K562 (cell line): ENCODE measurements around the gene TMEM61. TPM values are rescaled to one million over a fixed set of nuclear protein-coding genes. Genes with fewer than 3 reads are reported as not detected.

Source experiments
- ARNT ChIP-seq, 2 experiments: fragments of 450-650 bp; IDR thresholded peaks; 2 replicates each; pipeline ENCODE4 v1.6.1; 2016; ENCODE audit warnings: mild to moderate bottlenecking in 1 of 2
- HIVEP1 ChIP-seq: fragments of 250-450 bp; sonication (Bioruptor Pico); IDR thresholded peaks from 2 replicates; pipeline ENCODE4 v1.4.0; 2020; ENCODE audit warnings: mild to moderate bottlenecking
- HSF4 ChIP-seq: fragments of 250-450 bp; sonication (Bioruptor Pico); IDR thresholded peaks from 2 replicates; pipeline ENCODE4 v2.1.2; 2022; ENCODE audit warnings: mild to moderate bottlenecking, moderate library complexity, borderline replicate concordance
- KDM1A ChIP-seq, 2 experiments: fragments of 450-650 bp; IDR thresholded peaks; 2 replicates each; pipeline ENCODE4 v1.6.1; 2016; ENCODE audit warnings: mild to moderate bottlenecking in 2 of 2
- MIER1 ChIP-seq: fragments of 450-650 bp; IDR thresholded peaks from 2 replicates; pipeline ENCODE4 v1.6.1; 2016; ENCODE audit warnings: antibody characterized with exemption, mild to moderate bottlenecking, low read depth
- MYBL2 ChIP-seq, 2 experiments: fragments of 450-650 bp in 1 of 2; sonication (generic) in 1 of 2; formaldehyde crosslinking in 1 of 2; IDR thresholded peaks; 2 replicates each; pipeline versions ENCODE4 v1.6.1 to v1.8.1; 2017 to 2022; ENCODE audit warnings: borderline replicate concordance in 1 of 2, inconsistent platforms in 1 of 2, low read depth in 1 of 2, mild to moderate bottlenecking in 1 of 2, missing genetic modification reagents in 1 of 2, moderate library complexity in 1 of 2
- MYC ChIP-seq, 2 experiments: fragments of 250-450 bp in 1 of 2; sonication (Bioruptor Pico) in 1 of 2; IDR thresholded peaks; 2 replicates each; pipeline versions ENCODE4 v1.5.1 to v1.6.1; 2012 to 2021; ENCODE audit warnings: low read depth in 2 of 2, borderline replicate concordance in 1 of 2, improper control_type of control experiment in 1 of 2, low read length in 1 of 2, mild to moderate bottlenecking in 1 of 2, moderate library complexity in 1 of 2
- NBN ChIP-seq: fragments of 450-650 bp; IDR thresholded peaks from 2 replicates; pipeline ENCODE4 v1.6.1; 2016; ENCODE audit warnings: low read depth, mild to moderate bottlenecking
- PRDM10 ChIP-seq: fragments of 450-650 bp; IDR thresholded peaks from 2 replicates; pipeline ENCODE4 v1.6.1; 2018; ENCODE audit not compliant: partially characterized antibody
- TSC22D4 ChIP-seq: fragments of 450-650 bp; IDR thresholded peaks from 2 replicates; pipeline ENCODE4 v1.6.1; 2016; ENCODE audit warnings: missing genetic modification characterization, missing biosample characterization, control low read depth
- ZNF280A ChIP-seq: fragments of 450-650 bp; IDR thresholded peaks from 2 replicates; pipeline ENCODE4 v1.6.1; 2018; ENCODE audit warnings: mild to moderate bottlenecking, low read depth; ENCODE audit not compliant: partially characterized antibody
- polyA plus RNA-seq, 8 experiments: library from polyadenylated mRNA; depleted of rRNA in 4 of 8; stranded (reverse) in 5 of 8; unstranded in 3 of 8; fragments of >200 nt; fragmentation: Nextera tagmentation in 2 of 8; fragmentation: Illumina TruSeq in 1 of 8; extraction: Ambion mirVana in 2 of 8; extraction: Trizol in 1 of 8; gene quantifications; 2 replicates each; pipeline versions ENCODE4 v1.2.1 to v1.2.3, GENCODE V29; 2011 to 2014; ENCODE audit warnings: inconsistent platforms in 1 of 8, missing spikeins in 1 of 8
- total RNA-seq, 7 experiments: library from RNA; depleted of rRNA in 6 of 7; stranded (reverse); fragments of >200 nt in 6 of 7; fragmentation: Illumina TruSeq in 2 of 7; extraction: Trizol in 2 of 7; gene quantifications; 2 replicates each; pipeline versions ENCODE4 v1.2.1 to v1.2.3, GENCODE V29; 2011 to 2021; ENCODE audit warnings: low replicate concordance in 1 of 7
- TF ChIP-seq, protein P1 (sequence below): fragments of 250-450 bp; sonication (Bioruptor Pico); IDR thresholded peaks from 2 replicates; pipeline ENCODE4 v1.8.0; 2022; ENCODE audit warnings: inconsistent platforms, mild to moderate bottlenecking, moderate library complexity, borderline replicate concordance
- TF ChIP-seq, protein P2 (sequence below): IDR thresholded peaks from 2 replicates; pipeline ENCODE4 v1.6.1; 2012; ENCODE audit warnings: low read depth, low read length, improper control_type of control experiment, borderline replicate concordance
- TF ChIP-seq, protein P3 (sequence below): sonication (generic); formaldehyde crosslinking; IDR thresholded peaks from 2 replicates; pipeline ENCODE4 v1.9.0; 2022; ENCODE audit warnings: mild to moderate bottlenecking, missing genetic modification reagents

TMEM61 gene
- total and polyA plus RNA-seq, 9 of the 15 experiments (the other 6 are each of a cell fraction or from before 2014, with no cell fraction given) = not detected

DNA sequence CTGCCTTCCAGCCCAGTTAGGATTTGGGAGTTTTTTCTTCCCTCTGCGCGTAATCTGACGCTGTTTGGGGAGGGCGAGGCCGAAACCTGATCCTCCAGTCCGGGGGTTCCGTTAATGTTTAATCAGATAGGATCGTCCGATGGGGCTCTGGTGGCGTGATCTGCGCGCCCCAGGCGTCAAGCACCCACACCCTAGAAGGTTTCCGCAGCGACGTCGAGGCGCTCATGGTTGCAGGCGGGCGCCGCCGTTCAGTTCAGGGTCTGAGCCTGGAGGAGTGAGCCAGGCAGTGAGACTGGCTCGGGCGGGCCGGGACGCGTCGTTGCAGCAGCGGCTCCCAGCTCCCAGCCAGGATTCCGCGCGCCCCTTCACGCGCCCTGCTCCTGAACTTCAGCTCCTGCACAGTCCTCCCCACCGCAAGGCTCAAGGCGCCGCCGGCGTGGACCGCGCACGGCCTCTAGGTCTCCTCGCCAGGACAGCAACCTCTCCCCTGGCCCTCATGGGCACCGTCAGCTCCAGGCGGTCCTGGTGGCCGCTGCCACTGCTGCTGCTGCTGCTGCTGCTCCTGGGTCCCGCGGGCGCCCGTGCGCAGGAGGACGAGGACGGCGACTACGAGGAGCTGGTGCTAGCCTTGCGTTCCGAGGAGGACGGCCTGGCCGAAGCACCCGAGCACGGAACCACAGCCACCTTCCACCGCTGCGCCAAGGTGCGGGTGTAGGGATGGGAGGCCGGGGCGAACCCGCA, 59.1 kb downstream of the TMEM61 start, which contains the start of gene PCSK9 (continued):
- TF ChIP-seq, protein P1, sequence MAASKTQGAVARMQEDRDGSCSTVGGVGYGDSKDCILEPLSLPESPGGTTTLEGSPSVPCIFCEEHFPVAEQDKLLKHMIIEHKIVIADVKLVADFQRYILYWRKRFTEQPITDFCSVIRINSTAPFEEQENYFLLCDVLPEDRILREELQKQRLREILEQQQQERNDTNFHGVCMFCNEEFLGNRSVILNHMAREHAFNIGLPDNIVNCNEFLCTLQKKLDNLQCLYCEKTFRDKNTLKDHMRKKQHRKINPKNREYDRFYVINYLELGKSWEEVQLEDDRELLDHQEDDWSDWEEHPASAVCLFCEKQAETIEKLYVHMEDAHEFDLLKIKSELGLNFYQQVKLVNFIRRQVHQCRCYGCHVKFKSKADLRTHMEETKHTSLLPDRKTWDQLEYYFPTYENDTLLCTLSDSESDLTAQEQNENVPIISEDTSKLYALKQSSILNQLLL (CRISPR knock-in tag) = no peak
- TF ChIP-seq ARNT (IDR thresholded peaks at IDR 0.05) (no peak), ZNF280A (no peak), TSC22D4 (tag) (no peak), MYBL2 (IDR thresholded peaks at IDR 0.05; ENCODE audit: low read depth) (no peak), MYBL2 (CRISPR knock-in tag; IDR thresholded peaks at IDR 0.05; ENCODE audit: borderline replicate concordance) (0 out of 2 replicates have a peak, but pooled peaks have one; percentile 50), MIER1 (no peak), HIVEP1 (CRISPR knock-in tag) (no peak), NBN (no peak), KDM1A (IDR thresholded peaks at IDR 0.05) (no peak), HSF4 (no peak), MYC (IDR thresholded peaks at IDR 0.05; ENCODE audit: low read depth, low read length) (peak; percentile 62; the same call in 1 of the 2 replicates), MYC (CRISPR knock-in tag; IDR thresholded peaks at IDR 0.05; ENCODE audit: borderline replicate concordance, low read depth) (no peak), PRDM10 (peak; percentile 24)
- TF ChIP-seq, protein P2, sequence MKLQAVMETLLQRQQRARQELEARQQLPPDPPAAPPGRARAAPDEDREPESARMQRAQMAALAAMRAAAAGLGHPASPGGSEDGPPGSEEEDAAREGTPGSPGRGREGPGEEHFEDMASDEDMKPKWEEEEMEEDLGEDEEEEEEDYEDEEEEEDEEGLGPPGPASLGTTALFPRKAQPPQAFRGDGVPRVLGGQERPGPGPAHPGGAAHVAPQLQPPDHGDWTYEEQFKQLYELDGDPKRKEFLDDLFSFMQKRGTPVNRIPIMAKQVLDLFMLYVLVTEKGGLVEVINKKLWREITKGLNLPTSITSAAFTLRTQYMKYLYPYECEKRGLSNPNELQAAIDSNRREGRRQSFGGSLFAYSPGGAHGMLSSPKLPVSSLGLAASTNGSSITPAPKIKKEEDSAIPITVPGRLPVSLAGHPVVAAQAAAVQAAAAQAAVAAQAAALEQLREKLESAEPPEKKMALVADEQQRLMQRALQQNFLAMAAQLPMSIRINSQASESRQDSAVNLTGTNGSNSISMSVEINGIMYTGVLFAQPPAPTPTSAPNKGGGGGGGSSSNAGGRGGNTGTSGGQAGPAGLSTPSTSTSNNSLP = no peak
- TF ChIP-seq, protein P3, sequence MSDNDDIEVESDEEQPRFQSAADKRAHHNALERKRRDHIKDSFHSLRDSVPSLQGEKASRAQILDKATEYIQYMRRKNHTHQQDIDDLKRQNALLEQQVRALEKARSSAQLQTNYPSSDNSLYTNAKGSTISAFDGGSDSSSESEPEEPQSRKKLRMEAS (CRISPR knock-in tag) = peak; percentile 41
